CD4-positive, alpha-beta T cell treated with Interleukin-15 for 1 hour (primary cell): ENCODE results near the gene KAT7.
"Not testable (repeated sequence)": the region's sequence is repeated elsewhere in the genome, so short reads cannot be mapped to it uniquely, and the experiment has no call there.

Source experiments
- DNase-seq: peaks from one replicate; pipeline ENCODE4 v3.0.0-alpha.2; 2020

Gene KAT7

GRCh38 chr17:49788478-49789242 lies at the start of gene KAT7:
Gene KAT7, plus strand, starts transcription at chr17:49788681. Its CDS starts 154 bp downstream, at chr17:49788835.
- peak; percentile 99 for DNase-seq

DNA sequence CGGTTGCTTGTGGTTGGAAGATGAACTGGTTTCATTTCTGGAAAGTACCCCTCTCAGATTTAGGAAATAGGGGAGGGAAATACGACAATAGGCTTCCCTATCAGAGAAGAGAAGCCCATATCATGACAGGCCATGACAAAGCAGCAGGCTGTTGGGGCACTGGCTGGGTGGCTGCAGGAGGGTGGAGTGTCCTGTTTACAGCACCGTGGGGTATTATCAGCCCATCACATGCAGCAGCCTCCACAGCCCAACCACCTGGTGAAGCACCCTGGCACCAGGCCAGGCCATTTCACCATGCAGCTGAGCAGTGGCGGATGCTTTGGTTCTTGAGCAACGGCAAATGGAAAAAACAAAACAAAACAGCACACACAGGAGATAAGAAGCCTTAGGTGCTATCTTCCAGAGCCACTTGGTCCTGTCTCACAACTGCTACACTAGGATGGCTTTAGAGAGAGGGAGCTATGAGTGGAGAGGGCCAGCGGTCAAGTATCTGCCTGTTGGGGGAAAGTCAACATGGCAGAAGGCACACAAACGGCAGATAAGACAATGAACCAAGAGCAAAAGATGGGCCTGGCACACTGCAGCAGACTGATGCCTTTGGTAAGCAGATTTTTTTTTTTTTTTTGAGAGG lies 48.7 kb upstream of the KAT7 start:
- DNase-seq: peak; percentile 97

DNA sequence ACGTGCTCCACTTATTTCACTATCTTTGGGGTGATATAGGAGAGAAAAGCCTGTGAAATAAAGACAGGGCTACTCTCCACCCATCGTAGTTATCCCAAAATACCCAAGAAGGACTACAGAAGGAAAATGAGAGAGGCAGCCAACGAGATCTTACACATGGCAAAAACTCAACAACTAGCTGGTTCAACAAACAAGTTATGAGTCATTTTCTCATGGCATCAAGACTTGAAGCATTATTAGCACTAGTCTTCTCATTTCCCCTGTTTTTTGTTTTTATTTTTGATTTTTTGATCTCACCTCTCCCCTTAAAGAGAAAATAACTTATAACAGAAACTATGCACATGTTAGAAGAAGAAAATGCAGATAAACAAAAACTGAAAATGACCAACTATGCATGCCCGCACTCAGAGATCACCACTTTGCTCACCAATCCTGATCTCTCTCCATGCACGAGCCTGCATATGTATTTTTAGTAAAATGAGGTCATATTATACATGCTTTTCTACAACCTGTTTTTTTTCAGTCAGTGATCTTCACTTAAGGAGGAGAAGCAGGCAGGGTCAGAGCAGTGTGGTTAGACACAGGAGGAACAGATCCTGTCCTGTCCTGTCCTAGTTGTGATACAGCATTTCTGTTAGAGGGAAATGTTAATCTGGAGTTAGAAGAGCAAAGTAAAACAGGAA lies 47.3 kb upstream of the KAT7 start:
- DNase-seq: no peak

DNA sequence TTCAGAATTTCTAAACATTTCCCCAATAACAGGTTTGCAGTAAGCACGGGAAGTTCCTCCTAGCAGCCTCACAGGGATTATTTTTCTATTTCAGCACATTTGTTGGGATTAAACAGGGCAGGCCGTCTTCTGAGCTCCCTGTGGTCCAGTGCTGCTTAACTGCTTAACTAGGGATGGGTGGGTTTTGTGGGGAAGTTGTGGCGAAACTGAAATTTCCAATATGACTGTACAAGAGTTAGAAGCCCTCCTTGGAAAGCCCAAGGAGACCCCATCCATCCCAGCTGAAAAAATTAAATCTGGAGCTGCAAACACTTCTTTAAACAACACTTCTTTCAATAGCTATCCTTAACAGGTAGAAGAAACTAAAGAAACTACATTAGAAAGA lies 46.8 kb upstream of the KAT7 start:
- no peak for DNase-seq

DNA sequence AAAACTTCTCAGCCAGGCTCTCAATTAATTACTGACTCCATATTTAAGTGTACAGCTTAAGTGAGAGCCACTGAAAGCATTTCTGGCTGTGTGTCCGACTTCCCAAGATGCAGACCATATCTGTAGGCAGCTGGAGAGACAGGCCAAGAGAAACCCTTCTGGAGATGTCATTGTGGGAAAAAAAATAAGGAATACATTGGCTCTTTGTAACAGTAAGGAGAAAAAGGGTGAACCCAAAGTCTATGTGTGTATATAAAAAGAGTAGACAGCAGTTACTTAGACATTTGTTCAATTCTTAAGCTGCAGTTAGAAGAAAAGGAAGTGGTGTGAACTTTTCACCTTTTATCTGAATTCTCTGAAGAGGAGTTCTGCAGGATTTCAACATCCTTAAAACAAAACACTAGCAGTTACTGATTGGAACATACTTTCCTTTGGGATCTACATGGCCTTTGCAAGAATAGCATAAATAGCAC lies 46.3 kb upstream of the KAT7 start:
- no peak for DNase-seq

GRCh38 chr17:49745175-49746139 lies 43.0 kb upstream of the KAT7 start:
- DNase-seq: no peak

GRCh38 chr17:49746791-49747490 lies 41.5 kb upstream of the KAT7 start:
- peak; percentile 34 for DNase-seq

- no peak for DNase-seq
These were observed 40.8 kb upstream of the KAT7 start for GRCh38 chr17:49747632-49748031.

GRCh38 chr17:49748223-49748622 lies 40.3 kb upstream of the KAT7 start:
- DNase-seq: no peak

DNA sequence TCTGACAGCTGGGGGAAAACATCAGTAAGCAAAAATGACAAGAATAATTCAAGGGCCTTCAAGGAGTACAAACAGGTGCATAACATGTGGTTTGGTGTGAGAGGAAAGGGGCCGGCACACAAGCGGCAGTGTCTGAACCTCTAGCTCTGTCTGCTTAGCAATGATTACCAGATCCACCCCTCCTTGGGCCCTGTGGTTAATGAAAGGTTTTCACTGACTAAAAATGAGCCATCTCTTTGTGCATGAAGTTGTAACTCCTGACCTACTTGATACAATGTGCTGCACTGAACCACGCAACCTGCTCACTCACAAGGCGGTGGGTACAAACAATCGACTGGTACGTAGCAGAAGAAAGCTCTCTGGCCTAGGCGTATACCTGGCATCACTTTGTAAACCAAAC lies 39.7 kb upstream of the KAT7 start:
- DNase-seq: peak; percentile 64

DNA sequence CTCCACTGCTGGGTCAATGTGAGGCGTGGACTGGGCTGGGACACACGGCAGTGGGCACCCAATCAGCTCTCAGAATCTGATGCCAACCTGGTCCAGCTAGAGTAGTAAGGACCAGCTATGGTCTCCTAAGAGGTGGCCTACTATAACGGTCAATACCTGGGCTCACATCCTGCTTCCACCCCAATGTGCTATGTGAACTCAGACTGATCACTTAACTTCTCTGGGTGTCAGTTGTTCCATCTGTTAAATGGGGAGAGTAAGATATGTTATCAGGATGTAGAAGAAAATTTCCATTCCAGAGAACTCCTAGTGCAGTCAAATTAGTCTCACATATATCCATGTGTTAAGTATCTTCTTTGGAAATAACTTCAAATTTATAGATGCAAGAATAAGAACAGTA lies 38.8 kb upstream of the KAT7 start:
- no peak for DNase-seq

- DNase-seq: no peak
These were observed 36.0 kb upstream of the KAT7 start for GRCh38 chr17:49752508-49752907.

- no peak for DNase-seq
These were observed 34.5 kb upstream of the KAT7 start for GRCh38 chr17:49753959-49754391.

DNA sequence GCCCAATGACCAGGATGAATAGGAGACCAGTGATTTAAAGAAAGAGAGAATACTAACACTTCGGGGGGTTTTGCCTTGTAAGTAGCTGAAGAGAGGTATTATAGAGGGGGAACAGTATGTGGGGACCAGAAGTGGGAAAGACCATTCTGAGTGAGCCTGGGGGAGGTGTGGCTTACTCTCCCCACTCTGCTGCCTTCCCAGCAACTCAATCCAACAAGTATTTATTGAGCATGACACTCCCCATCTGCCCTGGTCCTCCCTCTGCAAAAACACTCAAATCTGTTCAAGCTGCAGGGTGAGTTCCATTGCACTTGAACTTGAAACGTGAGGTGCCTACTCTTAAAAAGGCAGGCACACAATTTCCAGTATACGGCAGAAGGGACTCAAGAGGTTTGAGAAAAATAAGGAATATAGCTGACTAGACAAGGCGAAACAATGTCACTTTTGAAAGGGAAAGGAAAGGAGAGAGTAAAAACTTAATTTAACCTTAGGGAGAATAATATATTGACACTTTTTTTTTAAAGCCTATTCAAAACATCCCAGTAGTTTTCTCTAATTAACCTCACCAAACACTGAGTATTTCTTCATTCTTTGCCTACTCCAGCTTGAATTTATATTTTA lies 32.7 kb upstream of the KAT7 start:
- DNase-seq: no peak

- DNase-seq: no peak
These were observed 31.9 kb upstream of the KAT7 start for GRCh38 chr17:49756323-49757150.

GRCh38 chr17:49757151-49757777 lies 31.2 kb upstream of the KAT7 start:
- DNase-seq: no peak

GRCh38 chr17:49758464-49759010 lies 29.9 kb upstream of the KAT7 start:
- not testable (repeated sequence) for DNase-seq

DNA sequence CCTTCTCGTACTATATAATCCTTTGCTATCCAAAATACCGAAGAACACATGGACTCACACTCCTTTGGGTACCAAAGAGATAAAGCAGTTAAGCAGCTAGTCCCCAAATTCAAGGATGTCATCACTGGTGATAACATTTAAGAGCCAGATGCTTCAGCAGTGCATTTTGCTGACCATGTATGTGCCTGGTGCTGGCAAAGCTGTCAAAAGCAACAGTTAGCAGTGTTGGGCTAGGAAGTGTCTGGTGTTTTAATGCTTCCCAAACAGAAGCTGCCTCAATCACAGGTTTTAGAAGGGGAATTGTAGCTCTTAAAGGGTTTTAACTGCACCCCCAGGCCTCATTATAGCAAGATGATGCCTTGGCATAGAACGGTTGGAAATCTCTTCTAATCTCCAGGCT lies 29.3 kb upstream of the KAT7 start:
- DNase-seq: no peak

- no peak for DNase-seq
These were observed 28.2 kb upstream of the KAT7 start for GRCh38 chr17:49760296-49760695.
